Fibroblast of skin of abdomen (primary cell): ENCODE data around the gene WDR7.

ENCODE experiments used
- DNase-seq: peaks from one replicate; pipeline ENCODE4 v3.0.0-alpha.2; 2013

The WDR7 gene

GRCh38 chr18:56952026-56952425 lies 300.9 kb downstream of the WDR7 start:
- no peak for DNase-seq

GRCh38 chr18:56953428-56954198 lies 302.5 kb downstream of the WDR7 start:
- DNase-seq: no peak

GRCh38 chr18:56955490-56955889 lies 304.3 kb downstream of the WDR7 start:
- no peak for DNase-seq

- no peak for DNase-seq
Measured at GRCh38 chr18:56959120-56959519, 308.0 kb downstream of the WDR7 start.

- no peak for DNase-seq
Measured at GRCh38 chr18:56962322-56962721, 311.2 kb downstream of the WDR7 start.

GRCh38 chr18:56967035-56967434 lies 315.9 kb downstream of the WDR7 start:
- DNase-seq: no peak

- DNase-seq: peak; percentile 6
Measured at GRCh38 chr18:56973487-56973886, 322.3 kb downstream of the WDR7 start.

- no peak for DNase-seq
Measured at GRCh38 chr18:56974141-56974540, 323.0 kb downstream of the WDR7 start.

- DNase-seq: no peak
Measured at GRCh38 chr18:56975276-56975675, 324.1 kb downstream of the WDR7 start.

GRCh38 chr18:56977309-56977708 lies 326.1 kb downstream of the WDR7 start:
- no peak for DNase-seq

GRCh38 chr18:56977771-56978170 lies 326.6 kb downstream of the WDR7 start:
- DNase-seq: no peak

GRCh38 chr18:56980151-56980550 lies 329.0 kb downstream of the WDR7 start:
- no peak for DNase-seq

- no peak for DNase-seq
Measured at GRCh38 chr18:56982766-56983165, 331.6 kb downstream of the WDR7 start.

- no peak for DNase-seq
Measured at GRCh38 chr18:56983275-56983992, 332.3 kb downstream of the WDR7 start.

- DNase-seq: no peak
Measured at GRCh38 chr18:56984731-56985130, 333.6 kb downstream of the WDR7 start.

GRCh38 chr18:56986829-56987228 lies 335.7 kb downstream of the WDR7 start:
- no peak for DNase-seq

- DNase-seq: no peak
Measured at GRCh38 chr18:56987236-56987635, 336.1 kb downstream of the WDR7 start.

- no peak for DNase-seq
Measured at GRCh38 chr18:56988022-56988421, 336.9 kb downstream of the WDR7 start.

GRCh38 chr18:56990678-56991077 lies 339.5 kb downstream of the WDR7 start:
- DNase-seq: no peak

- no peak for DNase-seq
Measured at GRCh38 chr18:56992777-56993176, 341.6 kb downstream of the WDR7 start.

GRCh38 chr18:56995579-56996188 lies 344.5 kb downstream of the WDR7 start:
- no peak for DNase-seq

GRCh38 chr18:56997200-56997599 lies 346.0 kb downstream of the WDR7 start:
- no peak for DNase-seq

- no peak for DNase-seq
Measured at GRCh38 chr18:56999823-57000222, 348.7 kb downstream of the WDR7 start.

- no peak for DNase-seq
Measured at GRCh38 chr18:57002627-57003026, 351.5 kb downstream of the WDR7 start.
